GM18507 (cell line): Measurements from ENCODE around the gene SNX30.

Experiments
- DNase-seq: peaks from one replicate; pipeline ENCODE4 v3.0.0; 2011; ENCODE audit warnings: low read depth; ENCODE audit not compliant: insufficient read length; ENCODE audit errors: extremely low spot score
- FAIRE-seq: peaks from 2 replicates; lab custom pipeline; 2011; peaks lifted over from hg19 to GRCh38; lab: Jason Lieb, UNC

The SNX30 gene

DNA sequence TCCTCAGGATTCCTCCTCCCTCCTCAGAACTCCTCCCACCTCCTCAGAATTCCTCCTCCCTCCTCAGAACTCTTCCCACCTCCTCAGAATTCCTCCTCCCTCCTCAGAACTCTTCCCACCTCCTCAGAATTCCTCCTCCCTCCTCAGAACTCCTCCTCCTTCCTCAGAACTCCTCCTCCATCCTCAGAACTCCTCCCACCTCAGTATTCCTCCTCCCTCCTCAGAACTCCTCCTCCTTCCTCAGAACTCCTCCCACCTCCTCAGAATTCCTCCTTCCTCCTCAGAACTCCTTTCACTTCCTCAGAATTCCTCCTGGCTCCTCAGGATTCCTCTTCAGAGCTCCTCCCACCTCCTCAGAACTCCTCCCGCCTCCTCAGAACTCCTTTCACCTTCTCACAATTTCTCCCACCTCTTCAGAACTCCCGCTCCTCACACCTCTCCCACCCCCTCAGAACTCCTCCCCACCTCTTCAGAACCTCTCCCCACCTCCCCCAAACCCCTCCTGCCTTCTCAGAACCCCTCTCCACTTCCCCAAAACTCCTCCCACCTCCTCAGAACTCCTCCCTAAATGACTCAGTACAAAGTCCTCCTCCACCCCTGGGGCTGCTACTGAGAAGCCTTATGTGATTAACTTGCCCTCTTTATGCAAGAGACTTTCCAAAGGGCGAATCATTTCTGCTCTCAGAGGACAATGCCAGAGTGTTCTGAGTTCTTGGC, 116.9 kb downstream of the SNX30 start:
- DNase-seq = no peak
- no peak for FAIRE-seq

DNA sequence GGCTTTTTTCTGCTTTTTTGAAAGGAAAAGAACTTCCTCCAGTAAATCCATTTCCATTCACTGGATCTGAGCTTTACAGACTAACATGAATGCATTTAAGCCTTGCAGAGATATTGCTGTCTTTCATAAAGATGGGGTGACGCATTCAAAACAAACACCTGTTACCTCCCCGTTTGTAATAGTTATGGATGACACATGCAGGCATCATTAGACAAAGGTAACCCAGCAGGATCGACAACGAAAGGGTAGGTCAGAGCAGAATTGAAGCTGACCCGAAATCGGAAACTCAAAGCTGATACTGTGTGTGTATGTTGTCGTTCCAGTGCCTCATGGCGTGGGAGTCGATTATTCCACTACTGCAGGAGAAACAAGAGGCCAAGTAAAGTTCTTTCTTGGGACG, 117.9 kb downstream of the SNX30 start:
- FAIRE-seq (no peak), DNase-seq (no peak)

DNA sequence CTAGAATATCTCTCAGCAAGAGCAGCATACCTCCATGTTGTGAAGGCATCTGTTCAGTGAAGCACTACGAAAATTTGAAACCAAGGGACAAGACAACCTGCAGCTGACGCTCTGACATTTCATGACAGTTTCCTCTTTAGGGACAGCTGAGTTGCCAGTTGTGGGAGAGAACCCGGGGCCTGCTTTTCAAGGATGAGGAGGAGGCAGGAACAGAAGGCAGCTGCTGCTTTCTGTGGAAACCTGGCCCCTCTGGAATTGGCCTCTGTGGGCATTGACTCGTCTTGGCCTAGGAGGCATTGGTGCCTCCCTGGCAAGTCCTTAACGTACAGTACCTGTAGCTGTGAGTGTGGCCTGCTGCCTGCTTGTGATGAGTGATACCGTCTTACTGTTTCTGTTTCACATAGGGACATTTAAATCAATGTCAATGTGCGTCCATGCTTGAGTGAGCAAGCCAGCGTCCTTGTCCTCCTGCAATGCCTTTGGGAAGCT, 118.5 kb downstream of the SNX30 start:
- no peak for FAIRE-seq
- no peak for DNase-seq

DNA sequence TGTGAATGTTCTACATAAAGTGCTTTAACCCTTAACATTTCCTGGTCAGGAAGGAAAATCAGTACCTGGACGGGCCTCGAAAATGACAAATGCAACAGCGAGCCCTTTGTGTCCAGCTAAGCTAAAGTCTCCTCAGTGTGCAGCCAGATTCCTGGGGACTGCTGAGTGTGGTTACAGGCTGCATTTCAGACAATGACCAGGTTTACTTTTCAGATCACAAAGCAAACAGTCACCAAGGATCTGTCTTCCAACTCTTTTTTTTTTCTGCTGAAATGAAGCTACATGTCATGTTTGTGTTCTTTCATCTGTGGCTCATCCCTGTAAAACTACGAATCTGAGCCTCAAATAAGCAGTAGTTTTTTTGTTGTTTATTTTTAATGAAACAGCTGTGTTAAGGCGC, 119.4 kb downstream of the SNX30 start:
- no peak for FAIRE-seq
- DNase-seq = no peak

DNA sequence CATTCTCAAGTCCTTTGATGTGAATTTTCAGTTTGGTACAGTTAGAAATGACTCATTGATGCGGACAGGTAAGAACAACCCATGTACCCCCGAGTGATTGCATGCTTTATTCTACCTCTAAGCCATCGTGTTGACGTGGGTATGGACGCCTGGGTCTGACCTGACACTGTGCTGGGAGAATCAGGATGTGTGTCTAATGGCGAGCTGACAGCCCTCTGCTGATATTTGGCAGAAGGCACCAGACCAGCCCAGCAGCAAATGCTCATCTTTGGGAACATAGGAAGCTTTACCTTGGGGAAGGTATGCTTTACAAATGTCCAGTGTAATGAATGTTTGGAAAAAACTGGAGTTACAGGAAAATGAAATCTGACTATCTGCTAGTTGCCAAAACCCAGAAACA, 120.0 kb downstream of the SNX30 start:
- FAIRE-seq (no peak), DNase-seq (no peak)

DNA sequence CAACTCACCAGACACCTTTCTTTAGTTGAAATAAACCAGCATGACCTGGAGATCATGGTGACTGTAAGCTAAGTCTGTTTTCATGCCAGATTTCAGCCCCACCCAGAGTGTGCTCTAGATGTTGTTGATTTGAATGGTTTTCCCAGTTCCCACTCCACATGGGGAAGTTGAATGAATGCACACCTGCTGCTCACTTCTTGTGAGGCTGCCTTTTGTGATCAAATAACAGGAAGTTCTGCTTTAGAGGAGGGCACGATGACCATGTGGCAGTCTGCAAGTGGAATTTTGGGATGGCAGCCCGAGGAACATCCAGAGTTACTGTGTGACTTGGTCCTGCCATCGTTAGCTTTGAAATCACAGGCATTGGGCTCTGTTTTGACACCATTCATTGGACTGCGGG, 121.5 kb downstream of the SNX30 start:
- DNase-seq (no peak), FAIRE-seq (no peak)

DNA sequence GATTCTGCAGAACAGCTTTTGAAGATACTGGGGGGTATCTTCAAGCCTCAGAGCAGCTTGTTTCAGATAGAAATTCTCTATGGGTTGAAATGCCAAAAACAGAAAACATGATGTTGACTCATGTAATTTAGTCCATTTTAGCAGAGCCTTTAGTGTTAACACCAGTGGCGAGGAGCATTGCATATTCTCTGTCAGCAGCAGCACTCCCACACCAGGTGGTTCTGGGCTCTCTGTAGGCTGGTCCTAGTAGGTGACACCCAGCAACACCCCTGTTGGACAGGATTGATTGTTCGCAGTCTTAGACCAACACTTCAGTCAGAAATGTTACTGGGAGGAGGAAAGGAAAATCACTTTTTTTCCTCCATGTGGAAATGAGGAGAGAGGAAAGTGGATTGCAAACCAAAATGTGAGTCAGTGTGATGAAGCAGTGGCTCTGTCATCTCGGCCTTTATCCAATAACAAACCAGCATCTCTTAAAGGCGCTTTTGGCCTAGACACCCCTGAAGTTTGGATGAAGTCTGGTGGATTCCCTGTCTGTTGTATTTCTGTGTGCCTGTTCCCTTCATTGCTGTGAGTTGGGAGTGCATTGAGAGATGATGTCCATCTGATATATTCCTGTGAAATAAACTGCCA, 123.3 kb downstream of the SNX30 start:
- DNase-seq (no peak), FAIRE-seq (no peak)

DNA sequence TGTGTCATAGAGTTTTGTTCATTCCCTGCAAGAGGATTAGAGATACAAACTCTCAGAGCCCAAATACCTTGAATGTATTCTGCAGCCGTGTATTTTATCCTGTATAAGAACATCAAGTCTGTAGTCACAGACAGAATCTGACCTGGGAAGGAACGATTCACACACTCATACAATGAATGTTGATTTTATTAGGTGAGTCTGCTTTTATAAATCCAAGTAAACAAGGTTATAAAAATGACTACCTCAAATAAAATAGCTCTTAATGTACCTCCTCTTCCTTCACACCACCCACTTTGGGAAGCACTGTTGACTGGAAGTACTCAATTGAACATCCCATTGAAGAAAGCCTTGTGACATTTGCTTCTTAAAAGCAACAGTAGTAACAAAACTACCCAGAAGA, 128.2 kb downstream of the SNX30 start:
- DNase-seq (no peak), FAIRE-seq (no peak)

DNA sequence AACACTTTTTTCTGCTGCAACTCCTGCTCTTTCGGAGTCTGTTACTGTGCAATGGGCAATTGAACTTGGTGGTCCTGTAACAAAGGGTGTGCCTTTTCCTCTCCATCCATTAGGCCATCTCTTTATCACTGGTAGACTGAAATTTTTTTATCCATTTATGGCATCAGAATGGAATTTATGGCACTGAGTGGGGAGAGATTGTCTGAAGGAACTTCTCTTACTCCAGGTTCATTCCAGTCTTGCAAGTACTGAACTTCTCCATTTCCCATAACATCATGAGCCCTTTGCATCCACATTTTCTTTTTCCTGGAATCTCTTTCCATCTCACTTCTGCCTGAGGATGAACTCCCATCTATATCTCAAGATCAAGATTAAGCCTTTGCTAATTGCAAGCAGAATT, 130.1 kb downstream of the SNX30 start:
- FAIRE-seq (no peak), DNase-seq (no peak)

DNA sequence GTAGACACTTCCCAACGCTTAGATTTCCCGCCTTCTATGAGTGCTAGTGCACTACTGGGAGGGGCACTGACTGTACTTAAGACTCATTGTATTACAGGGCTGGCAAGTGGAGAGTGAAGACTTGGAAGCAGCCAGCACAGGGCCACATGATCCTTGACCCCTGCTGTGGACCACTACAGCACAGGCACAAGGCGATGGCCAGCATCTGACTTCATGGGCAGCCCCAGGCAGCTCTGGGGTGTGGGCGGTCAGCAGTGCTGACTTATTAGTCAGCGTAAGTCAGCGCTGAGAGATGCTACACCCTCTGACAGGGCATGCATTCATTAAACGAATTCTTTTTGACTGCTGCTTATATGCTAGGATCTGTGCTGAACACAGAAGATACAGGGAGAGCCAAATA, 130.8 kb downstream of the SNX30 start:
- FAIRE-seq (no peak), DNase-seq (no peak)

DNA sequence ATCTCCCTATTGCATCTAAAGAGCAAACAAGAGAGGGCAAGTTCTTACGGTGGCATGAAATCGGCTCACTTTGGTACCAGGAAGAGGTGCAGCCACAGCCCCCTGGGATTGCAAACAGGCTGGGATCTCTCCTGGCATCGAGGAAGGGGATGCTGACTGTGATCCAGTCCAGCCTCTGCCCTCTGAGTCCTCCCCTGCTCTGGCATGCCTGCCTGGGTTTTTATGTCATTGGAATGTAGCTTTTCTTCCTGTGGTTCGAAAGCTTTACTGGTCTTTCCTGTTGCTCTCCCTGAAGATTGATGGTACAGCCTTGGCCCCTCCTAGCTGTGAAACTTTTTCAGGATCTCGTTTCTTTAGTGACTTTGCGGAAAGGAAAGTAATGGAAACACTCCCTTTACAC, 133.5 kb downstream of the SNX30 start:
- DNase-seq = no peak
- no peak for FAIRE-seq

DNA sequence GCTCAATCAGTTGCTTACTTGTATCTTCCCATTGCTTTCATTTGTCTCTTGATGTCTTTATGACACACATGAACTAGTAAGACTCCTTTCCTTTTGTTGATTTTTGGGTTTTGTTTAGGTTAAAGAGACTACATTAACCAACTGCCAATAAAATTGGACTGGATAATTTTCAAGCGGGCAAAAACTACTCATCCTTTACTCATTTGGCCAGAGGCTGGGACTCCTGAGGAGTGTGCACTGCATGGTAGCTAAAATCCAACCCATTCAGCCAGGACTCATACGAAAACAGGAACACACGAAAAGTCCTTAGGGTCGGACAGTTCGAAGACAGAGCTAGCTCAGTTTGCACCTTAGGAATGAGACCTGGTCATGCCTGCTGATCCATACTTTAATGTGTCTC, 134.2 kb downstream of the SNX30 start:
- FAIRE-seq (no peak), DNase-seq (no peak)

DNA sequence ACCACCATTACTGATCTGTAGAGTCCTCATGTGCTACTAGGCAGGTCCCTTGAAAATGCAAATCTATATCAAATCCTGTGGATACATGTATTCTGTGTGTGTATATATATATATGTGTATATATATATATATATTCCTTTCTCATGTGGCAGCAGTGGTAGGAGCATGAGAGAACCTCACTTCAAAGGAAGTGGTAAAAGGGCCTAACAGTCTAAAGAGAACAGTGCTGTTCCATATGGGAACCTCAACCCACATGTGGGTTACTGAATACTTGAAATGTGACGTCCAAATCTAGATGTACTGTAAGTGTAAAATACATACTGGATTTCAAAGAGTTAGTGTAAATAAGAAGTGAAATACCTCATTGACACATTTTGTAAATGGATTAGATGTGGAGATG, 134.8 kb downstream of the SNX30 start:
- FAIRE-seq (no peak), DNase-seq (no peak)

DNA sequence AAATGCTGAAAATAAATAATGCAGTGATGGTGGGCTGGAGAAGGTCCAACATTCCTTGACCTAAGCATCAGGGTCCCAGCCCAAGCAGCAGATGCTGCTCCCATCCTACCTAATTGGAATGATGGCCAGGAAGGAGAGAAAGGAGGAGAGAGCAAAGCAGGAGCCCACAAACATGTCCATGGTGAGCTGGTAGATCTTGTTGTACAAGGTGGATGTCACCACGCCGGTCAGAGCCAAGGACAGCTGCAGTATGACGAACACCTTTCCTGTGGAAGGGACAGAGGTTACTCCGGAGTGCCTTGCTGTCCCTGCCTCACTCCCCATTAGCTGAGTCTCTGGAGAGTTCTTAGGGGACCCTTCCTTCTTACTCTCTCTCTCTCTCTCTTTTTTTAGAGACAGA, 135.8 kb downstream of the SNX30 start:
- DNase-seq = no peak
- FAIRE-seq = no peak

DNA sequence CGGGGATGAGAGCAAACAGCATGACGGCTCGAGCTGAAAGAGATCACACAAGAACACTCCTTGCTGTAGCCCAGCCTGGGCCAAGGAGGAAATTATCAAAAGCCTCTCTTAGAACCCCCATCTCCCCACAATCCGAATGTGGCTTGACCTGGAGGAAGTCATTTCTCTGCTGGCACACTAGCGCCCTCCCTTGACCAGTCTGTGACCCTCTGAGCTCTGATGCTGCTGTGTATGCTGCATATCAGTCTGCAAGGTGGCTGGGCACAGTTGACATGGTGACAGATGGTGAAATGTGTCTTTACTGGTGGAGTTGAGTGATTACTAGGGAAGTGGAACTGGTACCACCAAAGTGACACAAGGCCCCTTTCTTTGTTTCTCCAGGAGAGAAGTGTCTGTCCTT, 136.8 kb downstream of the SNX30 start:
- DNase-seq (no peak), FAIRE-seq (no peak)

DNA sequence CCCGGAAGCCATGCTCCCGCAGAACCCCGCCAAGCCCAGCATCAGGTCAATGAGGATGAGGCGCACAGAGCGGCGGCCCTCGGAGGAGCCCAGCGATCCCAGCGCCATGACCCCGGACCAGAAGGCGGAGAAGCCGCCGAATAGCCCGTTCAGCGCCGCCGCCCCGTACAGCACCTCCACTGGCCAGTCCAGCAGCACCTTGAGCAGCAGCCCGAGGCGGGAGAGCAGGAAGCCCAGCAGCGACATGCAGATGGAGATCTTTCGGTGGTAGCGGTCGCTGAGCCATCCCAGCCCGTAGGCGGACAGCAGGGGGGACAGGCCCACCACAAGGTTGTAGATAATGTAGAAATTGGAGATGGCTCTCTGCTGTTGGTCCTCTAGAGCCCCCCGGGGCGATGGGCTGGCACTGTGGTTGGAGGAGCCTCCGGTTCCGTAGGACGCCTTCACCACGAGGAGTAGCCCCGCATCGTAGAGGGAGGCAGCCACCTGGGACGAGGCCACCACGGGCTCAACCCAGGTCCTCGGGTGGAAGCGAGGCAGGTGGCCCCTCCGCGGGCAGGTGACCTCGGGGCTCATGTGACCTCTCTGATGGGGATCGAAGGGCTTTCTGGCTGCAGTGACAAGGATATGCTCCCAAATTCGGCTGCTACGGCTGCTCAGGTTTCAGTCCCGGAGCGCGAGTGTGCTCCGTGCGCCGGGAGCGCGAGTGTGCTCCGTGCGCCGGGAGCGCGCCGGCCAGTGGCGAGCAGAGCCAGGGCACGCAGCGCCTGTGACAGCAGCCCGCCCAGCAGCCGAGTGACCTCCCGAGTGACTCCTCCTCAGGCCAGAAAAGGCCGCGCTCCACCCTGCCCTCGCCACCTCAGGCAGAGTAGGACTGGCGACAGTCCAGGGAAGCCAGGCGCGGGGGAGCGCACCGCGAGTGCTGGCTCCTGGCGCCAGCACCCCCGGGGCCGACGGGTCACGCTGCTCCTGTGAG, 139.8 kb downstream of the SNX30 start, which contains the start of gene SLC46A2:
SLC46A2 (minus strand) TSS at position 771 of the 976 bp plus-strand sequence; CDS start at position 576, 195 bp downstream.
- DNase-seq (no peak), FAIRE-seq (no peak)

DNA sequence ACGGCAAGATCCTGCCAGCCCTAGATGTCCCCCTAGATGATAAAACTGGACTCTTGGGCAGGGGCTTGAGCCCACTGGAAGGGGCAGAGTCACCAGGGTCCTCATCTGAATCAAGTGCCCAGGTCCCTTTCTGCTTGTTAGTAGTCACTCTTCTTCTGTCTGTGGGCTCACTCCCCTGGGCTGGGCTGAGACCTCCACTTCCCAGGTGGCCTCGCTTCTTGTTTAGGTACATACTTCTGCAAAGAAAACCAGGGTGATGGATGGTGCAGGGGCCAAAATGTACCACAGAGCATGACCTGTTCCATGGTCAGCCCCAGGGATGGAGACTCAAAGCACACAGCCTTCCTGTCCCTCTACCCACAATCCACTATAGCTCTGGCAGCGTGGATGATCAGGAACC, 141.0 kb downstream of the SNX30 start:
- DNase-seq (no peak), FAIRE-seq (no peak)

DNA sequence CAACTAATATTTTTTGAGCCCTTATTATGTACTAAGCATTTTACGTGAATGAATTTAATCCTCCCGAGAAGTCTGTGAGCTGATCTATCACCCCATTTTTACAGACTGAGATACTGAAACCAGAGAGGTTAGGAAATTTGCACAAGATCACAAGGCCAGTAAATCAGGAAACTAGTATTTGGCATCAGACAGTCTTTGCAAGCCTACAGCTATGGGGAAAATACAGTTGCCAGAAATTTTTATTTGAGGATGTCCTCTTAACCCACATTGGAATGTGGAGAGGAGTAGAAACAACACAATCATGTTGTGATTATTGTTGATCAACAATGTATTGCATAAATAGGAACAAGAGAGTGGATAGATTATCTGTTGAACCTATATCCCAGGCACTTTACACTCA, 142.4 kb downstream of the SNX30 start:
- DNase-seq = no peak
- no peak for FAIRE-seq

DNA sequence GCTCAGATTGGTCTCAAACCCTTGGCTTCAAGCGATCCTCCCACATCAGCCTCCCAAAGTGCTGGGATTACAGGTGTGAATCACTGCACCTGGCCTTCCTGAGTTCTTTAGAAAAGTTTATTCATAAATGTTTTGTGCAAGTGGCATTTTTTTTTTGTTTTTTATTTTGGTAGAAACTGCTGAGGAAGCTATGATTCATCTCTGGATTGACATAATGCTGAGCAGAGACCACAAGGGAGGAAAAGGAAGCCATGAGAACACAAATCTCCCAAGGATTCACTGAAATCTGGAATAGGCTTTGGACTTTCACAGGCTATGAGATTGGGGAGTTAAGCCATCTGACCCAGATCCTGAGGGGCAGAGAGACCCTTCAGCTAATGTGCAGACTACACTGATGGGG, 143.5 kb downstream of the SNX30 start:
- no peak for DNase-seq
- no peak for FAIRE-seq

DNA sequence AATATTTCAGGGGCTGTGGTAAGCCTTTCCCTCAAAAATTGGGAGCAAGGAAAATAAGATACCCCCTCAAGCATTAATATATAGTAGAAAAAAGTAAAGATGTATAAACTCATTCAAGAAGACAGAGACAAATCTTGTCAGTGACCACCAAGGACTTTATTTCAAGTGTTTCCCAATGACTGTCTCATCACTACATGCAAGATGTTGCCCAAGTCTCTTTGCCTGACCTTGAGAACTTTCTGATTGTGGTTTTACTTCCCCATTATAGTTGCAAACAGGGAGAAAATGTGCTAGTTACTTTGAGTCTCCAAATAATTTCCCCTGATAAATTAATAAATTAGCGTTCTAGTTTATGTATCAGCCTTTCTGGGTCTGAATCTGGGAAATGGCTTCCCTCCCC, 144.1 kb downstream of the SNX30 start:
- no peak for FAIRE-seq
- no peak for DNase-seq
